ENCODE data around the gene PRKN.

- TF ChIP-seq, protein P1, sequence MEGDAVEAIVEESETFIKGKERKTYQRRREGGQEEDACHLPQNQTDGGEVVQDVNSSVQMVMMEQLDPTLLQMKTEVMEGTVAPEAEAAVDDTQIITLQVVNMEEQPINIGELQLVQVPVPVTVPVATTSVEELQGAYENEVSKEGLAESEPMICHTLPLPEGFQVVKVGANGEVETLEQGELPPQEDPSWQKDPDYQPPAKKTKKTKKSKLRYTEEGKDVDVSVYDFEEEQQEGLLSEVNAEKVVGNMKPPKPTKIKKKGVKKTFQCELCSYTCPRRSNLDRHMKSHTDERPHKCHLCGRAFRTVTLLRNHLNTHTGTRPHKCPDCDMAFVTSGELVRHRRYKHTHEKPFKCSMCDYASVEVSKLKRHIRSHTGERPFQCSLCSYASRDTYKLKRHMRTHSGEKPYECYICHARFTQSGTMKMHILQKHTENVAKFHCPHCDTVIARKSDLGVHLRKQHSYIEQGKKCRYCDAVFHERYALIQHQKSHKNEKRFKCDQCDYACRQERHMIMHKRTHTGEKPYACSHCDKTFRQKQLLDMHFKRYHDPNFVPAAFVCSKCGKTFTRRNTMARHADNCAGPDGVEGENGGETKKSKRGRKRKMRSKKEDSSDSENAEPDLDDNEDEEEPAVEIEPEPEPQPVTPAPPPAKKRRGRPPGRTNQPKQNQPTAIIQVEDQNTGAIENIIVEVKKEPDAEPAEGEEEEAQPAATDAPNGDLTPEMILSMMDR (IDR thresholded peaks at IDR 0.05) = no peak
- TF ChIP-seq POLR2A (IDR thresholded peaks at IDR 0.05) = no peak
These were observed 1090.6 kb downstream of the PRKN start for GRCh38 chr6:161636882-161637430.
